GM21619 (cell line): ENCODE data around the gene MAG.

Experiments
- ATAC-seq: cut with Tn5 transposase; IDR thresholded peaks from one replicate; pipeline ENCODE4 v1.9.1; 2021; ENCODE audit not compliant: unreplicated experiment

MAG gene

DNA sequence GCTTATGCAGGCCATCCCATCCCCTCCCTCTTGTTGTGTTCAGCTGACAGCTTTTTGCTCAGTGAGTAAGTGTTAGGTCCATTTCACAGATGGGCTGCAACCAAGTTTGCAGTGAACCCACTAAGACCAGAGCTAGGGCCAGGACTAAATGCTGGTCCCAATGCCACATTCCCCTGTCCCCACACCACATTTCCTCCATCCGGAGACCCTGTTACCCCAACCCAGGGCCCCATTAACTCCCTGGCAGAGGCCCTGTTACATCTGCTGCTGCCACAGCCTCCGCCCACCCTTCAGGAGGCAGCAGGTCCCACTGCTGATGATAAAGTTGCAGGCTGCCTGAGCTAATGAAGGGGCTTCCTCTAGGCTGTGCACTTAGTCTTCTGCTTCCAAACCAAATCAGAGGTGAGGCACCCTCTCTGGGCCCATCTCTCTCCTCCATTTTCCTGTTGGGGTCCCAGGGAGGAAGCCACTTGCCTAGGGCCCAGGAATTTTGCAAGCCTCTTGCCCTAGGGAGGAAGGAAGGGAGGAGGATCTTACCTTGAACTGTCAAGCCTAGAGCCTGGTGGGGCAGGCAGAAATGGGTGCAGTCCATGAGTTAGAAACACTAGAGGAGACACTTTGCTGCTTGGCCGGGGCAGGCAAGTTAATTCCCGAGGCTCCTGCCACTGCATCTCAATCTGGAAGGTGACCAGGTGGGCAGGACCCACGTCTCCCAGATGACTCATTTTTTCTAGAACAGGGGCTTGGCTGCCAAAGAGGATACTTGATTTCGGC, 26.6 kb upstream of the MAG start:
- ATAC-seq, result no peak

DNA sequence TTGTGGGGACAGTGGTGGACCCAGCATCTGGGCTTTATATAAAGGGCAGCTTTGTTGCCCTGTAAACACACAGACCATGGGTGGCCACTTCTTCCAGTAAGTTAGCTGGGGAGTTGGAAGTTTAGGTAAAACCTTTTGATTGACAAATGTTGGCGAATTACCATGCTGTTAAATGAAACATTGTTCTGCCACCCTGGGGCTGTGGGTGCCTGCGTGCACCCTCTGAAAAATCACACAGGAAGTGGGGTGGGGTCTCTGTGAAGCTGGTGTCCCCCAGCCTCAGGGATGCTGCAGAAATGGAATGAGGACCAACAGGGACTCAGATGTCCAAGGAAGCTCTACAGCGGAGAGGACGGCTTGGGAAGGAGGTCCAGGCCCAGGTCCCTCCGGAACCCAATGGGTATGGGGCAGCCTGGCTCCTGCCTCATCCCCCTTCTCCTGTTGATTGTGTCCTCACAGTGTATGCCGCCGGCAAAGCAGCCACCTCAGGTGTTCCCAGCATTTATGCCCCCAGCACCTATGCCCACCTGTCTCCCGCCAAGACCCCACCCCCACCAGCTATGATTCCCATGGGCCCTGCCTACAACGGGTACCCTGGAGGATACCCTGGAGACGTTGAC, 26.0 kb upstream of the MAG start:
- ATAC-seq, result no peak

DNA sequence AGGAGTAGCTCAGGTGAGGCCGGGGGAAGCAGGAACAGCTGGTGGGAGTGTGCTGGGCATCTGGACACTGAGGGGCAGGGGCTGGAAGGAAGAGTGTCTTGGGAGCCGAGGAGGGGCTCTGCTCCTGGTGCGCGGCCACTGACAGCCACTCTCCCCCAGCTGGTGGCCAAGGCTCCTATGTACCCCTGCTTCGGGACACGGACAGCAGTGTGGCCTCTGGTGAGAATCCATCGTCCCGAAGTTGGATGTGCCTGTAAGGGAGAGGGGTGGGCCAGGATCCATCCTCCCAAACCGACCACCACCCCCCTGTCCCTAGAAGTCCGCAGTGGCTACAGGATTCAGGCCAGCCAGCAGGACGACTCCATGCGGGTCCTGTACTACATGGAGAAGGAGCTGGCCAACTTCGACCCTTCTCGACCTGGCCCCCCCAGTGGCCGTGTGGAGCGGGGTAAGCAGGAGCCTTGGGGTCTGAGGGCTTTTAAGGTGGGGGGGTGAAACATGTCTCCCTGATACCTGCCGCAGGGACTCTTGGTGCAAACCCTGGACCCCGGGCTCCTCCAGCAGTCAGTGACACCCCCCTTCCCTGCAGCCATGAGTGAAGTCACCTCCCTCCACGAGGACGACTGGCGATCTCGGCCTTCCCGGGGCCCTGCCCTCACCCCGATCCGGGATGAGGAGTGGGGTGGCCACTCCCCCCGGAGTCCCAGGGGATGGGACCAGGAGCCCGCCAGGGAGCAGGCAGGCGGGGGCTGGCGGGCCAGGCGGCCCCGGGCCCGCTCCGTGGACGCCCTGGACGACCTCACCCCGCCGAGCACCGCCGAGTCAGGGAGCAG, 25.2 kb upstream of the MAG start:
- no peak for ATAC-seq

DNA sequence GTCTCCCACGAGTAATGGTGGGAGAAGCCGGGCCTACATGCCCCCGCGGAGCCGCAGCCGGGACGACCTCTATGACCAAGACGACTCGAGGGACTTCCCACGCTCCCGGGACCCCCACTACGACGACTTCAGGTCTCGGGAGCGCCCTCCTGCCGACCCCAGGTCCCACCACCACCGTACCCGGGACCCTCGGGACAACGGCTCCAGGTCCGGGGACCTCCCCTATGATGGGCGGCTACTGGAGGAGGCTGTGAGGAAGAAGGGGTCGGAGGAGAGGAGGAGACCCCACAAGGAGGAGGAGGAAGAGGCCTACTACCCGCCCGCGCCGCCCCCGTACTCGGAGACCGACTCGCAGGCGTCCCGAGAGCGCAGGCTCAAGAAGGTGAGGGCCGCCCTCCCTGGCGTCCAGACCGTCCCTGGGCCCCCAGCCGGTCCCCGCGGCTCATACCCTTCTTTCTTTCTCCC, 24.6 kb upstream of the MAG start:
- peak; percentile 11 for ATAC-seq

DNA sequence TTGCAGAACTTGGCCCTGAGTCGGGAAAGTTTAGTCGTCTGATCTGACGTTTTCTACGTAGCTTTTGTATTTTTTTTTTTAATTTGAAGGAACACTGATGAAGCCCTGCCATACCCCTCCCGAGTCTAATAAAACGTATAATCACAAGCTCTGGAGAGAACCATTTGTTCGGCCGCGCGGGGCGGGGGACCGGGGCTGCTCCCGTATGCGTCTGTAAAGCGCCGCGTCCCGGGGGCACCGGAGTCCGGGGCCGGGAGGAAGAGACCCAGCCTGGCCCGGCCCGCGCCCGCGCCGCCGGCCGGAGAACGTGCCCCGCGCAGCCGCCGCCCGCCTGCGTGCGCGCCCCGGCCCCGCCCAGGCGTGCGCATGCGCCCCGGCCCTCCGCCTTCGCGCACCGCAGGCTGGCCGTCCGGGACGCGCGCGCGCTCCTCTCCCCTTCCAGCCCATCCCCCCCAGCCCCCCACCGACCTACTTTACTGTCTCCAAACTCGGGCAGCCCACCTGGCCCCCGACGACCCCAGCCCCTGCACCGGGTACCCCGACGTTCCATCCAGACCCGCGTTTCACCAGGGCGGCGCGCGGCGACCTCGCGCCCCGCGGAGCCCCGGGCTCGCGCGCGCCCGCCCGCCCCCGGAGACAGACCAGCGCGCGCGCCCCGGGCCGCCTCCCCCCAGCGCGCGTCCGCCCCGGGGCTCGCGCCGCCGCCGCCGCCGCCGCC, 24.0 kb upstream of the MAG start:
- peak; percentile 39 for ATAC-seq

DNA sequence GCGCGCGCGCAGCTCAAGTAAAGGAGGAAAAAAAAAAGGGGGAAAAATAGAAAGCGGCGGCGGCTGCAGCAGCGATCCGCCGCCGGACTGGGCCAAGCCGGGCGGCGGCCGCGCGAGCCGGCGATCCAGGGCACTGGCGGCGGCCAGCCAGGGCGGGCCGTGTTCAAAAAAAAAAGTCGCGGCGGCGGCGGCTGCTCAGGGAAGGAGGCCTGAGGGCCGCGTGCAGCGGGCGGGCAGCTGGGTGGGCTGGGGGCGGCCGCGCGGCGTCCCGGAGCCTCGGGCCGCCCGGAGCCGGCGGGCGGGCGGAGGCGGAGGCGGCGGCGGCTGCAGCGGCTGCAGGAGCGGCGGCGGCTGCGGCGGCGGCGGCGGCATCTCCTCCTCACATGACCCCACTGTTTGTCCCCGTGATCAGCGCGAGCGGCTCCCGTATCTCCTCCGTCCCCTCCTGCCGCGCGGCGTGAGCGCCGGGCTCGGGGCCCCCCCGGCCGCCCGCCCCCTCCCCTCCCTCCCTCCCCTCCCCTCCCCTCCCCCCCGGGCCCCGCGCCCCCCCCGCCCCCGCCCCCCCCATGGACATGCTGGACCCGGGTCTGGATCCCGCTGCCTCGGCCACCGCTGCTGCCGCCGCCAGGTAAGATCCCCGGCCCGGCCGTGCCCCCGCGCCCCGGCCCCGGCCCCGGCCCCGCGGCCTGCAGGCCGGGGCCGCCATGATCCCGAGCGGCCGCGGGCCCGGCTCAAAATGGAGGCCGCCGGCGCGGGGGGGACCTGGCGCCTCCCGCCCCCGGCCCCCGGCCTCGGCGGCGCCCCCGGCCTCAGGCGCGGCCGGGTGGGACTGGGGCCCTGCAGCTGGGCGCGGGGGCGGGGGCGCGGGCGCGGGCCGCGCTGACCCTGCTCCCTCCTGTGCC, 23.2 kb upstream of the MAG start, which contains the start of gene USF2:
USF2 (plus strand) TSS at position 427 of the 902 bp plus-strand sequence; CDS start at position 567, 140 bp downstream.
- peak; percentile 28 for ATAC-seq

DNA sequence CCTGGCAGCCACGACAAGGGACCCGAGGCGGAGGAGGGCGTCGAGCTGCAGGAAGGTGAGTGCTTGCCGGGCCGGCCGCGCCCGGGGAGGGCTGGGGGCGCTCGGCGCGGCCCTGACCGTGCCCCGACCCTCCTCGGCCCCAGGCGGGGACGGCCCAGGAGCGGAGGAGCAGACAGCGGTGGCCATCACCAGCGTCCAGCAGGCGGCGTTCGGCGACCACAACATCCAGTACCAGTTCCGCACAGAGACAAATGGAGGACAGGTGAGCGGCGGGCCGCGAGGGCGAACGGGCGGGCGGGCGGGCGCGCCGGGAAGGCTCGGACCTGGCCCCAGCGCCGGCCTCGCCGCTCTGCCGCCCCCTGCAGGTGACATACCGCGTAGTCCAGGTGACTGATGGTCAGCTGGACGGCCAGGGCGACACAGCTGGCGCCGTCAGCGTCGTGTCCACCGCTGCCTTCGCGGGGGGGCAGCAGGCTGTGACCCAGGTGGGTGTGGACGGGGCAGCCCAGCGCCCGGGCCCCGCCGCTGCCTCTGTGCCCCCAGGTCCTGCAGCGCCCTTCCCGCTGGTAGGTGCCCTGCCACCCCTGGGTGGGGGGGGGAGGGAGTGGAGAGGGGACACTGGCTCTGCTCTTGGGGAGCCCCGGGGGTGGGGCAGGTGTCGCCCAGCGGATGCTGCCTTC, 22.4 kb upstream of the MAG start:
- ATAC-seq, result peak; percentile 49

DNA sequence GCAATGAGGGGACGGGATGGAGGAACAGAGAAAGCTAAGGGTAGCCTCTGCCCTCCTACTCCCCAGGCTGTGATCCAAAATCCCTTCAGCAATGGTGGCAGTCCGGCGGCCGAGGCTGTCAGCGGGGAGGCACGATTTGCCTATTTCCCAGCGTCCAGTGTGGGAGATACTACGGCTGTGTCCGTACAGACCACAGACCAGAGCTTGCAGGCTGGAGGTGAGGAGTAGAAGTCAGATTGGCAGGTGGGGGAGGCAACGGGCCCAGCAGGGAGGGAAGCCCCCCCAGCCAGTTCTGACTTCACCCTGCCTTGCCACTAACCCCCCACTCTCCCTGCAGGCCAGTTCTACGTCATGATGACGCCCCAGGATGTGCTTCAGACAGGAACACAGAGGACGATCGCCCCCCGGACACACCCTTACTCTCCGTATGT, 21.6 kb upstream of the MAG start:
- no peak for ATAC-seq

DNA sequence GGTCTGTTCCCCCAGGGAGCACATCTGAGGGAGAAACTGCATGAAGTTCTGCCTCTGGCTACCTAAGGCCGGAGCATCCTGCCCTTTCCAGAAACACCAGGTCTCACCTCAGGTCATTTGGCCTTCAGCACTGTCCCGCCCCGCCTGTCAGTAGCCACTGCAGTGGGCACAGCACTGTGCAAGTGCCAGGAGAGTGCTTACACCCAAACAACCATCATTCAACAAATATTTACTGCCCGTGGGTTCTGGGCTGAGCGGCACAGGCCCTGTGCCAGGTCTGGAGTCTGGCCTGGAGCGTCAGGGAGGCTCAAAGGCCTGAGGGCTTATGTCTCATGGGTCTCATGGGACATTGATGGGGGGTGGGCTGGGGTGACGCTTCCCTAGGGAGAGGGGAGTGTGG, 20.4 kb upstream of the MAG start:
- ATAC-seq, result no peak

DNA sequence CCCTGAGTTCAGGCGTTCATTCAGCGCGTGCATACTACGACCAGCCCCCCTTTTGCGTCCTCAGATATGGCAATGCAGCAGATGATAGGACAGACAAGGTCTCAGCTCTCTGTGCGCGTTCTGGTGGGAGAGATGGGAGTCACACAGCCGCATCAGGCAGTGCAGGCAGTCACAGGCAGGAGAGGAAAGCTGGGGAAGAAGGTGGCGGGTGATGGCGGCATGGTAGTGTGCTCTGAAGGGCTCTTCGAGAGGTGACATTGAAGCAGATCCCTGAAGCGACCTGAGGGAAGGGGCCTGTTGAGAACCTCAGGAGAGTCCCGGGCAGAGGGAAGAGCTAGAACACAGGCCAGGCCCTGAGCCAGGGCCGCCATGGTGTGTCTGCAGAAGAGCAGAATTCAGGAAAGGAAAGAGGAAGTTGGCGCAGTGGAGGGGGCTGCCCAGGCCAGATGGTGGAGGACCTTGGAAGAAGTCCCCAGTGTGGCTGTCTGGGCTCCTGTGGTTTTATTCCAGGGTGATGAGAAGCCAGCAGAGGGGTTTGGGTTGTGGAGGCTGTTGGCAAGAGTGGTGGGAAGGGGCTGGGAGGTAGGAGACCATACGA, 19.7 kb upstream of the MAG start:
- no peak for ATAC-seq

DNA sequence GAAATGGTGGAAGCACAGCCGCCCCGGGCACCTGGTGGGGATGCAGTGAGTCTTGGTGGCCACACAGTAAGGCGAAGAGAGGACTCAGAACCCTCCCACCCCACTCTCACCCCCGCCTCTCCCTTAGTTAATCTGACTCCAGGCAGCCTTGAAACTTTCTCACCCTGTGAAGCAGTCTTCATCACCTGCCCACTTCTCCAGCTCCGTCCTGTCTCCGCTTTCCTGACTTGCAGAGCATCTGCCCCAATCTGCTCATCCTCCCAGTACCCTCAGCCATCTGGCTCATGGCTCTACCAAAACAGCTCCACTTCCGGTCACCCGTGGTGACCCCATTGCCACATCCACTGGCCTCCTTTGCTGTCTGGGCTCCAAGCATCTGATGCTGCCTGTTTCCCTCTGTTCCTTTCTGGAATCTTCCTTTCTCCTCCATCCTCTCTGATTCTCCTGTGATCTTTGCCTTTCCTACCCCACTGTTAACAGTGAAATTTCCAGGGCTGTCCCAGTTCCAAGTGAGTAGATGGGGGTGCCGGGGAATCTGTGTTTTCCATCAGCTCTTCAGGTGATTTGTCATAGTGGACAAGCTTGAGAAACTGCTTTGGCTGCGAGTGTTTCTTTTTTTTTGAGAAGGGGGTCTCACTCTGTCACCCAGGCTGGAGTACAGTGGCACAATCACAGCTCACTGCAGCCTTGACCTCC, 18.9 kb upstream of the MAG start:
- no peak for ATAC-seq

DNA sequence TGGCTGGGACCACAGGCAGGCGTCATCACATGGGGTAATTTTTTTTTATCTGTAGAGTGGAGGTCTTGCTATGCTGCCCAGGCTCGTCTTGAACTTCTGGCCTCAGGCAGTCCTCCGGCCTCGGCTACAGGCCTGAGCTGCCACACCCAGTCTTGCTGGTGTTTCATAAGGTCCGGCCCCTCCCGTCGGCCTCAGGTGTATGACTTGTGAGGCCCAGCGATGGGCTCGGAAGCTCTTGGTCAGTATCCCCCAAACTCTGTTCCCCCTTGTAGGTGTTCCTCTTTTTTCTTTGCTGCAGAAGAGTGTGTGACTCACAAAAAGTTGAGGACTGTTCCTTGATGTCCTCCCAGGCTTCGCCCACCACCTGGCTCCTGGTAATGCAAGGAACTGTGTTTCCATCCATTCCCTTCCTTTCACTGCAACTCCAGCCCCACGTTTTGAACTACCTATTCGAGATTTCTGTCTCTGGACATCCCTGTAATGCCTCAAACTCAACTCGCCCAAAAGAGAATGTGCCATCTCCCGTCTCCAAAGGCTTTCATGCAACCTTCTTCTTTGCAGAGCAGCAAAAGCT, 18.2 kb upstream of the MAG start:
- no peak for ATAC-seq

DNA sequence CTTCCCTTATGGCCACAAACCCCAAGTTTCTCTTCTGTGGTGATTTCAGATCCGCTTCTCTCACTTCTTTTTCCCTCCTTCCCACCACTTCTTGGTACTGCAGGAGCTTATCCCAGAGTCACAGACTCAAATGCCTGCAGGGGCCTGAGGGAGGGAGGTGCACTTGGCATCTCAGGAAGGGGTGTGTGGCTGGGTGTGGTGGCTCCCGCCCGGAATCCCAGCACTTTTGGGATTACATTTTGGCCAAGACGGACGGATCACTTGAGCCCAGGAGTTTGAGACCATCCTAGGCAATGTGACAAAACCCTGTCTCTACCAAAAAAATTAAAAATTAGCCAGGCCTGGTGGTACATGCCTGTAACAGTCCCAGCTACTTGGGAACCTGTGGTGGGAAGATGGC, 17.6 kb upstream of the MAG start:
- no peak for ATAC-seq

DNA sequence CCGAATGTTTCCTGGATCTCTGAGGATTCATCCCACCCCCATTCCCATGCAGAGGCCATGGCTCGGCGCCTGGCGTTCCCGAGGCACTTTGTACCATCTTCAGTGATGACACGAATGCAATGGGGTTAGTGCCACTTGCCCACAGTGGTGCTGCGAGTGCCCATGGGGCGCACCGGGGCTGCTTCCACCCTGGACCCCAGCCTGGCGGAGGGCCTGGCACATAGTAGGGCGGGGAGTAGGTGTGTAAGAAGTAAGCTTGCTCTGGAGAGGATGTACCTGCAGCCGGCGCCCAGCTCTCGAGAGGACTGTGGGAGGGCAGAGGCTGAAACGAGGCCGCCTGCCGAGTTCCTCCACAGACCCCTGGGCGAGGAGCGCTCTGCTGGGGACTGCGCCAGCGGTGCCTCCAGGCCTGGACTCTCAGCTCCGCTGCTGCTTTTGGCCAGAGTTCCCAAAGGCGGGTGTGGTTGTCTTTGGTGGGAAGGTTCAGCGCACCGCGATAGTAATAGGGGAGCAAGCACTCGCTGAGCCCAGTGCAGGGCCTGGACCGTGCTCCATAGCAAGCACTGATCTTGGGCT, 15.2 kb upstream of the MAG start:
- ATAC-seq, result no peak

DNA sequence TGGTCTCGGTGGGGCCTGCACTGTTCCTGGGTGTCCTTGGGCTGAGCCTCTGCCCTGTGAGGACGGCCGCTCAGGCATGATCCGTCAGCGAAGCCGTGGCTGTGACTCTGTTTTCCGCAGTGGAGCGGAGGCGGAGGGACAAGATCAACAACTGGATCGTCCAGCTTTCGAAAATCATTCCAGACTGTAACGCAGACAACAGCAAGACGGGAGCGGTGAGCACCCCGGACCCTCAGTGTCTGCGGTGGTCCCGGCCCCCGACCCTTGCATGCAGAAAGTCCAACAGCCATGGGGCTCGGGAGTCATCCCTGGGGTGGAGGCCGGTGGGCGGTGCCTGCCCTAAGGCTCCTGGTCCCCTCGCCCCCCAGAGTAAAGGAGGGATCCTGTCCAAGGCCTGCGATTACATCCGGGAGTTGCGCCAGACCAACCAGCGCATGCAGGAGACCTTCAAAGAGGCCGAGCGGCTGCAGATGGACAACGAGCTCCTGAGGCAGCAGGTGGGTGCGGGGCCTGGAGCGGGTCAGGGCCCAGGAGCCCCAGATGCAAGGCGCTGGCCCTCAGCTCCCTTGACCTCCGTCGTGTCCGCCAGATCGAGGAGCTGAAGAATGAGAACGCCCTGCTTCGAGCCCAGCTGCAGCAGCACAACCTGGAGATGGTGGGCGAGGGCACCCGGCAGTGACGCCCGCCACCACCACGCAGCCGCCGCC, 13.2 kb upstream of the MAG start:
- ATAC-seq, result no peak

DNA sequence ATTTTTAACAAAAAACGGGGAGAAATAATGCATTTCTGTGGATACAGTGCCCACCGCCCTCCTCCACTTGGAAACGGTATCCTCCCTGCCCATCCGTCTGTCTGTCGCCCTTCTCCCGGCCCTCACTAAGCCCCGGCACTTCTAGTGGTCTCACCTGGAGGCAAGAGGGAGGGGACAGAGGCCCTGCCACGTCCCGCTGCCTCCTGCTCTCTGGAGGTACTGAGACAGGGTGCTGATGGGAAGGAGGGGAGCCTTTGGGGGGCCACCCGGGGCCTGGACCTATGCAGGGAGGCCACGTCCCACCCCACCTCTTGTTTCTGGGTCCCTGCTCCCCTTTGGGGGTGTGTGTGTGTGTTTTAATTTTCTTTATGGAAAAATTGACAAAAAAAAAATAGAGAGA, 12.6 kb upstream of the MAG start:
- ATAC-seq, result no peak
